Inflammatory macrophage (primary cell): ENCODE results near the gene SATB2.
A peak's percentile ranks its signal among the peaks of the same experiment; 100 is the strongest.

Experiments used
- DNase-seq, 2 donors: peaks; one replicate each; pipeline ENCODE4 v3.0.0-alpha.2; 2020 to 2022

The SATB2 gene

DNA sequence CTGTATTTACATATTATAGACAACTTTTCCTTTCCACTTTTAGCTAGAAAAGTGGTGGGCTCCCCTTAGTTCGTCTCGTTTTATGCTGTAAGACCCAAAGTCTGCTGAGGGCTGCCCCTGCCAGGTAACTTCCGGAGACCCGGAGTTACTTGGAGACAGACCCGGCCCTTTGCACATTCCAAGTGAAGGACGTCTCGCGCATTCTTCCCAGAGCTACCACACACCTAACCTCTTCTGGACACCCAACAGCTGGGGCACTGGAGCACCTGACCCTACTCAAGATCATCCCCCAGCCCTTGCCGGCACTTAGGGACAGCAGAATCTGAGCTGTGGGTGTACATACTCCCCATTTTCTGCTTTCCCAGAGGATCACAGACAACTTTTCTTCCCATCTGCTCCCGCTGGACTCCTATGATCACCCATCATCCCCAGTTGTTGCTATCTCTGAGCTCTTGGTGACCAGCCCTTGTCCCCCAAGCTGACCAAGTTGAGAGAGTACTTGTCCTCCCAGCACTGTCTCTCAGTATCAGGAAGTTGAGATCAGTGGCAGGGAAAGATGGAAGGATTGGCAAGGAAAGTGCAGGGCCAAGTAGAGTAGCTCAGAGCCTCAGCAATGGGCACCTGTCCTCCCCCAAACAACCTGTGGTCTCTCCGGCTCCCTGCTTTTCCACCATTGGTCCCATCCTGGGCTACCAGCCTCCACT, 8.4 kb upstream of the SATB2 start:
- no peak for DNase-seq

DNA sequence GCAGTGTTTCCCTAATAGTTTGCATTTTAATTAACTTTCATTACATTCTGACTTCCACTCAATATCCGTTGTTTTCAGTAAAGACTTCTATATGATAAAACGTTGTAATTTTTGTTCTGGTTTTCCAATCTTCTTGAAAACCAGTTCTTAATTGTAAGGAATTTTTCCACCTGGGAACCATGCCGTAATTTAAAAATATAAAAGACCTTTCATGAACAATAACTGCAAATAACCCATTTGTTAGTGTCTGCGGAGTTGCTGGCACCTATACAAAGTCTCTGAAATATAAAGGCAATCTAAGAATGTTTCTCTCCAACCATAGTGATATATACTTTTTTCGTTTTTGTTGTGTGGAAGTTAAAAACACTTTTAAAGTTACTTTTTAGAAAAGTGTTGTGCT, 7.7 kb upstream of the SATB2 start:
- no peak for DNase-seq

DNA sequence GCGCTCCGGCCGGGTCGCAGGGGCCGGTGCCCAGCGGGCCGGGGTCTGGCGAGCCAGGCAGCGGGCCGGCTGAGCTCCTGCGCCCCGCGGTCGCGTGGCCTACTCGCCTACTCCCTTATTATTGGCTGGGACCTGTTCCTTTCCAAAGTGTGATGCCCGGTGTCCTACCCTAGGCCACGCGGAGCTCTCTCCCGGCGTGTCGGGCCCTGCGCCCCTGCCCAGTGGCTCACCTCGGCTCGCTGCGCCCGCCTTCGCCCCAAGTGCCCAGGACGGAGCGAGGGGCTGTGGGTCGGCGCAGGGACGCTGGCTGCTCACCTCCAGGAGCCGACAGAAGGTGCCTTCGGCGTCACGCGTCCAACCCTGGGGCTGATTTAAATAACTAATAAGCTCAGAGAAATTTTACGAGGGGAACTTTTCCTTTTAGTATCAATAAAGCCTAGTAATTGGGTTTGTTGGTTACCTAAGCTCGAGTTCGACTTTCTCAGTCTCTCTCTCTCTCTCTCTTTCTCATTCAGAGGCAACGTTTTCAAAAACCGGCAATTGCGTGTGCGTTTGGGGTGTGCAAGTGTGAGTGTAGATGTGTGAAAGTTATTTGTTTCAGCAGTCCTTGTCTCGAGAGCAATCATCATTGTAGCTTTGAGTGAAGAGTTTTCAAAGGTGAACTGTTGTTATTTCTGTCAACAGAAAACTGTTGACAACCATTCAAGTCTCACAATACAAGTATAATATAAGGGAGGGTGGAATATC, 7.0 kb upstream of the SATB2 start:
- DNase-seq = no peak

DNA sequence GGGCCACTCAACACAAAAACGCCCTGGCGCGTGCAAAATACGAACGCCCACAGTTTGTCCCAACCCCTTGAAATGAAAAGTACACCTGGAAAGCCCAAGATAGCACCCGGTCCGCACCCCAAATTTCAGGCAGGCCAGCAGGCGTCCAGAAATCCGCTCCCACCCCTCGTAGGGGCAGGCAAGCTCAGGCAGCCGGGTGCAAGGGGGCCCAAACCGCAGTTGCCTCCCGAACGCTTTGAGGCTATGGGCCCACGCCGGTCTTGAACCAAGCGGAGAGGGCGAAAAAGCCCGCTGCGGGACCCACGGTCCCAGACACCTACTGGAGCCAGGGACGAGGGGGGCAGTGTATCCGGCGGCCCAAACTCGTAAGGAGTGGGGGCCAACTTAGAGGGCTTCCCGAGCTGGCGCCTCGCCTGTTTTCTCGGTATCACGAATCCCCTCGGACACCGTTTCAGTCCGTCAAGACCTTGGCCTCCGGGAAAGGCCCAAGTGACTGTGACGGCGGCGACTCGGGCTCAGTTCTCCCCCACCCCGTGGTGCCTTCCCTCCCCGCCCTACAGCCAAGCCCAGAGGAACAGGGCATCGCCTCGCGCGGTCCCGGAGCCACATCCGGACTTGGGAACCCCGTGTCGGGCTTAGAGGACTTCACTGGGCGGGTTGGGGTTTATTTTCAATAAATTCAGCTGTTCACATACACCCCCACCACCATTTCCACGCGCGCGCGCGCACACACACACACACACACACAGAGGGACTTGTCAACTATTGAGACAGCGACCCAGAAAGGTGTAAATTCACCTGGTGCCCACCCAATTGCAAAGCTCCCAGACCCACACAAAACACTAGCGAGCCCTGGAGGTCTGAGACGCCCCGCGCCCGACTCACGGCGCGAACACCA, 6.2 kb upstream of the SATB2 start:
- no peak for DNase-seq

DNA sequence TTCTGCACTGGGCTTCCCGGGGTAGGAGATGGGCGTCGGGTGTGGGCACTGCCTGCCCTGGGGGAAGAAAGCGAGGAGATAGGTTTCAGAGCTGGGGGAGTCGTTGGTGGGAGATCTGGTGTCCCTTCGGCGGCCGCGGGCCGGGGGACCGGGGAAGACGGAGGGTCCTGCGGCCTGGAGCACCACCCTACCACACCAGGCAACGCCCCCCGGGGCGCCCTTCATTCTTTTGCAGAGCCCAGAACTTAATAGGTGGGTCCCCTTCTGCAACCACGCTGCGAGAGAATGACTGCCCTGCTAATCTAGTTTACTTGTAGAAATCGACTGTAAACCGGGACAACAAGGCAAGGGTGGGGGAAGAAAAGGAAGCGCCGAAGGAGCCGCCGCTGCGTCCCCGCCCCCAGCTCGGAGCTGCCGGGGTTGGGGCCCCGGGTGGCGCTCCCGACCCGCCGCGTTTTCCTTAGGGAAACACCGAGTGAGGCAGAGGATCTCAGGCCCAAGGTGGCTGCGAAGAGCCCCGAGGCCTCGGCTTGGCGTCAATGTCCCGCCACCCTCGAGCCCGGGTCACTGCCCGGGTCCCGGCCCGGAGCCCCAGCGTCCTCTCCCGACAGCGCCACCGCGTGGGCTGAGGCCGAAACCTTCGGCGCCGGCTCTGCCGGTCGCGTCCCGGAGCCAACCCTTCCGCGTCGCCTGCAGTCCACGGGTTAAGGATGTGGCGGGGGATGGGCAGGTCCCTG, 5.4 kb upstream of the SATB2 start:
- DNase-seq = peak; percentile 71 to 75

DNA sequence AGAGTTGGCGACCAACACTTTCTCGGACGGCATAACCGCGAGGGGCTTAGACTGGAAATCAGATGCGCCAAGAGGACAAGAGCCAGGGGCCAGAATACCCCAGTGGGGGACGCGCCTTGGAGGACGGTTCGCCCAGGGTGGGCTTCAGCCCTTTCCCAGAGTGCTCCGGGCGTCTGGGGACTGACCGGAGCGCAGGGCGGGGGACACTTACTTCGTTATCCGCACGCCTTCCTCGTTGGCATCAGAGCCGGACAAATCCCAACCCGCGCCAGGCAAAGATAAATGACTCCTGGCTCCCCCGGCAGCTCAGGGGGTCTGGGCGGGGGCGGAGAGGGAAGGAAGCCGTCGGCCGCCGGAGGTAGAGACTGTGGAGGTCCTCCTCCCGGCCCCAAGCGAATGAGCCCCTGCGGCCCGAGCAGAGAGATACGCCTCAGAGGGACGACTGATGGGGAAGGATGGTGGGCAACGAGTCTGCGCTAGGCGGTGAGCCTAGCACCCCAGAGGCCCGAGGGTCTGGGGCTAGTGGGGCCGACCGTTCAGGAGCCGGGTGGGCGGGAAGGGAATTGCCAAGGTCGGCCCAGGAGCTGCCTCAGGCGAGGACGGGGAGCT, 4.7 kb upstream of the SATB2 start:
- no peak for DNase-seq

DNA sequence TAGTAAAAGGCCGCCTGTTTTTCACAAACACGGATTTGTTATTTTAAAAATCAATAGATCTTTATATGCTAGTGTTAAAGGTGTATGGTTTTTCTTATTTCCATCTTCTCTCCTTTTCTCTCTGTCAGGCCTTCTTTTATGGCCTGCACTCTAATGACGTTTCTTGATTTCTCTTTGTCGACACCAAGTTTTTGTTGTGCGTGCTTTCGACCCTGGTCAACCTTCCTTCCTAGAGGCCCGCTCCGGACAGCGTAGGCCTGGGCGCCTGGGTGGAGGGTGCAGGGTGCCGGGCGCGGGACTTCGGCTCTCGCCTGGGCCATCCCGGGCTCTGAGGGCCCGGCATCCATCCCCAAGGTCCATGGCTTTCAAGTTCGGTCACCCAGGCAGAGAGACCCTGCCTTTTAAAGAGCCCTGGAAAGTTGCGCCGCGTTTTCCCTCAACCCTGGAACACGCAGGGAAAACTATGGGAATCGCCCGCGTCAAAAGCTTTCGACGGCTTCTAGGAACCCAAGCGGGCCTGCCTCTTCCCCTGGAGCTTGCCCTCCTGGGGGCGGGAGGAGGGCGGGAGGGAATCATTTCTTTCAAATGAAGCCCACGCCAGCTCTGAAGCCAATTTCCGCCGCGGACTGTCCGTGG, 4.1 kb upstream of the SATB2 start:
- no peak for DNase-seq

DNA sequence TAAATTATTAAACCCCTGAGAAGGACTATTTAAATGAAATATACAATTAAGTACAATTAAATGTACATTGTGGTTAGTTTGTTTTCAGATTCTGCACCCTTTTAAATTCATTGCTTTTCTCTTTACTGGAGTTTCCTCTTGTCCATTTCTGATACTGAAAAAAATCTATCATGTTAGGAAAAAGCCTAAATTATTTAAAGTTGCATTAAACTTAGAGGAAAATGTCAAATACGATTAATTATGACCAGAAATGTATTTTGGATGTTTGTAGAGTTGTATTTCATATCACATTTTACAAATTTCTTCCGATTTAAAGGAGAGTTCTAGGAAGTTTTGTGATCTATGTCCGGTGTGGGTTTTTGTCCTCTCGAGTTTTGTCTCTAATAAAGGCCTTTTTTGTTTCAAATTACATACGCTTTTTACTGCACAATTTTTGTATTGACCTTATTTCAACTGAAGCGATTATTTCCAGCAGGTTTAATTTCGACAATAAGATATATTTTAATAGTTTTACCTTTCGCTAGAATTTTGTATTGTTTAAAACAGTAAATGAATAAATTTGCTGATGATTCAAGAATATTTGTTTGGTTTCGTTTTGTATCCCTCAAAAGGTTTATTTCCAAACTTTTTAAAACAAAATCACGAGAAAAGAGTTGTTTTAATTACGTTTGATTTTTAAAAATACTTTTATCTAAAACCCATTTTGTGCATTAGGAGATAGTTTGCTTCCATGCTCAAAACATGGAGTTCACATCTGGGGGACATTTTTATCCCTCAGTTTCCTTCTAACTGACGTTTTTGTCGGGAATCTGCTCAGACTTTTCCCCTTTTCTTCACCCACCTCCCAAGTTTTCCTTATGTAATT, 3.3 kb upstream of the SATB2 start:
- DNase-seq = no peak

DNA sequence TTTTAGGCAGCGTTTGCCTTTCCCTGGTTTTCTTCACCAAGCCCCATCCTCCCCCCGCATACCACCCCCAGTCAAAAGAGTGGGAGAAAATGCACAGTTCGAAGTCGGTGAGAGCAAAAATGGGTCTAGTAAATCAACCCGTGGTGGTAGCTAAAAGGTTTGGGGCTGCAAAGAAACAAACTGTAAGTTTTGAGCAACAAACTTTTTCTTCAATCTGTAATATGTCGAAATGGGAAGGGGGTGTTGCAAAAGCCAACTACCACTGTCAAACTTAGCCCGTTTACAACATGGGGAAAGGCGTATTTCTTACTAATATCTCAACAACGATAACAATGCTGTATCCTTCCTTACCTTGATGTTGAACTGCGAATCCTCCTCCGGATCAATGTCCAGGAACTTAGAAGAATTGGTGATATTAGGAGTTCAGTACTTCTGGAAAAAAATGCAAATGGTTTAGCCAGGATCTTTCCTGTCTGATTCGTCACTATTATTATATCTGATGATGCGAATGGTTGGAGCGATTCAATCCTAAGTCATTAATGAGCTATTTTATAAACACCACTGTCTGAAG, 2.4 kb upstream of the SATB2 start:
- DNase-seq = peak; percentile 41 to 61

DNA sequence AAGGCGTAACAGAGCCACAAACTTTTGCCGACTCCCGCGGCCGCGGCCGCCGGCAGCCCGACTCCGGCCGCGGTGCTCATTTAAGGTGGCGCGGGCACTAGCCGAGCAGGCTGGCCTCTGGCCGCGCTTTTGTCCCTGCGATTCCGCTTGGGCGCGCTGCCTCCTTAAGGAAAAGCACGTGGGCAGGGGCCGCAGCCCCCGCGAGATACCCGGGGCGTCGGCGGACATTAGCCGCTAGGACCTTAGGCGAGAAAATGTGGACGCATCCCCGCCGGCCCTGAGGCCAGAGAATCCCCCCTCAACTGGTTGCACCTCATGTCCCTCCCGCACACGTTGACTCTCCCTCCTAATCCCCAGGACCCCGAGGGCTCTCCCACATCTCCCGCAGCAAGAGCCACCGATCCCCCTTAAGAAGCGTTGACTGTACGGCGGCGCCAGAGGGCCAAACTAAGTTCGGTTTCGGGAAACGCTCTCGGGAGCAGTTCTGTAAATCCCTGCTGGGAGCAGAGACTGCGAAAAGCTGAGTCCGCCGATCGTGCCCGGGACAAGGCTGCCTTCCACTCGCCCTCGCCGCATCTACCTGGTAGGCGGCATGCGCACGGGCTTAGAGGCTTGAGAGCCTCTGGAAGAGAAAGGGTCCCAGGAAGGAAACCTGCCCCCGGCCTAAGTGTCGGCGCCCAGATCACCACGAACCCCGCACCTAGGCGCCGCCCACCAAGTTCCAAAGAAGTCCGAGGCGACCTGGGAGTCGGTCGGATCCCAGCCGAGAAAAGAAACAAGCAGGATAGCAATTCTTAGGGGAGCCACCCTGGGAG, 1.8 kb upstream of the SATB2 start:
- DNase-seq = peak; percentile 89 to 93

DNA sequence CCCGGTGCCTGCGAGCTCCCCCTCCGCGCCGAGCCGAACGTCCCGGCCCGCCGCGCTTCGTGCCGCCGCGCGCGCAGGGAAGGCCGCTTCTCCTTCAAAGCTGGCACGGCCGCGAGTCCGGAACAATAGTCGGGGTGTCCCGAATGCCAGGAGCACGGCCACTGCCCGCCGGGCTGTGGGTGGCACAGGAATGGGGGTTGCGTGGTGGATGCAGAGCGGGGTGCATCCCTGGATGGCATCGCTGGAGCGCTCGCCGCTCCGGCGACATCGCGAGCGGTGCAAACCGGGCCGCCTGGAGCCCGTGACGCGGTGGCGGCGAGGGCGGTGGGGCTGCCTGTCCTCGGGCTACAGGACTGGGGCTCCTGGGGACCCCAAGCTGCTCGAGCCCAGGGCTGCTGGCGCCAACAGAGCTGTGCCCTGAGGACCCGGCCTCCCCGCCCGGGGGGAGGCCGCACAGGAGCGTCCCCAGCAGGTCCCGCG, 1.1 kb upstream of the SATB2 start:
- no peak for DNase-seq

DNA sequence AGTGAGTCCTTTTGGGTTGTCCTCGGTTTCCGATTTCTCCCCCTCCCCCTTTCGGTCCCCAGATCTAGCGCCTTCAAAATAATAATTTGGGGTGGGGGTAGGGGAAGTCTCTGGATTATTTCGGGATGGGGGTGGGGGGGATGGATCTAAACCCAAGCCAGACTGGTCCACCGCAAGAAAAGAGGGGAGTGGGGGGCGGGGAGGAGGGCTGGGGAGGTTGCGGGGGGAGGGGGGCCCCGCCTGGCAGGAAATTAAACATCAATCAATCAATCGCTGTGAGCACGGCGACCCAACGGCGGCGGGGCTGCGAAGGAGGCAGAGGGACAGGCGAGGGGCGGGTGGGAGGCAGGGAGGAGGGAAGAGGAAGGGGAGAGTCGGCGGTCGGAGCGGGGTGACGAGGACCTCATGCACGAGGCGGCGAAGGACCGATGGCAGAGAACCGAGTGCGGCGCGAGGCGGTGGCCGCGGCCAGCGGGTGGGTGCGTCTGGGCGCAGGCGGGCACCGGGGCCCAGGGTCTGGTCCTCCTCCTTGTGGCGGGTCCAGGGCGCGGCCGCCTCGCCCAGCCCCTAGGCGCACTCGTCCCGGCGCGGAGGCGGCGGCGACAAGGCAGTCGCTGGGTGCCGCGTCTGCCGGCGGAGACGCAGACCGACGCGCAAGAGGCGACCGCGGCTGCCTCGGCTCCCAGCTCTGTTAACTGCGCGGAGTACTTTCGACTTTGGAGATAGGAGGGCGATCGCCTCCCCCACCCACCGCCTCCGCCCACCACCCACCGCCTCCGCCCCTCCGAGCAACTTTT, 468 bp upstream of the SATB2 start:
- peak in 1 of 2 donors; percentile 29 for DNase-seq

DNA sequence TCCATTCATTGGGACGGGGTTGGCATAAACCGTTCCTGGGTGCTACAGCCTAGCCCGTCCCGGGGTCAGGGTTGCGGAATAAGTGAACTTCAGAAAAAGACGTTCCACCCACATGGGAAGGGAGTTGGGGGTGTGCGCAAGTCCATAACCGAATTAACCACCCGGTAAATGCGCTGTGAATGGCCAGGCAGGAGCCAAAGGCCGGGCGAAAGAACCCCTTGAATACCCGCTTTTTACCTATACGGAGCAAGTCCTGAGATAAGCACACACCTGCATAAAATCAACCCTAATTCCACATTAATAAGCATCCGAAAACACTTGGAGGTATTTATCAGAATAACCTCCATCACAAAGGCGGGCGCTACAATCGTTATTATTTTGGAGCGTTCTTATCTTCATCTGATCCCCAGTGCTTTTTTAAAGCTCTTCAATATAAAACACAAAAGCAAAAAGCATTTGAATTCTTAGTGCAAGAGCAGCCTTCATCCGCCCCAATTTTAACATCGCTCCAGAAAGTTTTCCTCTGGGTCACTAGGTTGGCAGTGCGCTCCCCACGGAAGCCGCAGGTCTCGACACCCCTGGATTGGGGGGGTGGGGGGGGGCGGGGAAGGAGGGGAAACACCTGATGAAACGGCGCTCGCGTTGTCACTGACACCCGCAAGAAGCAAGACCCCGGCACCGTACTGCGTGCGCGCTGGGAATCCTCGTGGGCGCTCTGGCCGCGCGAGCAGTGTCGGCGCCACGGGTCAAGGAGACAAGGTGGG, 1.2 kb downstream of the SATB2 start:
- DNase-seq = no peak

DNA sequence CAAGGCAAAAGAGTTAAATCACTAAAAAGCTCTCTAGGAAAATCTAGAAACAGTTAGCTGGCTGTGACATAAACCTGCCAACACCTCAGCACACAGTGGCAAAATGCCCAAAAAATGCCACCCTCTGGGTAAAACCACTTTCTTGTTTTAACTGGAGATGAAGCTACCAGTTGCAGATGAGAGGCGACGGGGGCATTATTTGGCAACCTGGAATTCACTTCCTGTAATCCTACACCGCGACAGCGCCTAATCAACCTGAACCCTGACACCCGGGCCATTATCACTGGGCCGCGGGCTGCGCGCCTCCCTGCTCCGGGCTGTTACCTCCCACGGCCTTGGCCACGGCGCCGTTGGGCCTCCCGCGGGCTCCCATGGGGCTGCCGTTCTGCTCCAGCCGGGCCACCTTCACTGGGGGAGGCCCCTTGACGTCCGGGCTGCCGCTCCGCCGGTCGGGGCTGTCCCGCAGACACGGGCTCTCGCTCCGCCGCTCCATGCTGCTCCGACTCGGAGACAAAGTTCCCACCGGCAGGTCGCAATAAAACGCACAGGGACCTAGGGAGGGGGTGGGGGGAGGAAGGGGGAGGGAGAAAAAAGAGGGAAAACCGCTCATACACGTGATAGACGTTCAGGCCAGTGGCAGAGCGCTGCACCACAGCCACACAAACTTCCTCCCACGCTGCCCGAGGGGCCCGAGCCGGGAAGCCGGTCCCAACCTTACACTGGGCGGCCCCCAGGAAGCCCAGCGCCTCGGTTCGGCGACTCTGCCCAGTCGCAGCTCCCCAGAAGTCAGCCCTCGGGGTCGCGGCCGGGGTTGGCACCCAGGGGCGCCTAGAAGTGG, 2.0 kb downstream of the SATB2 start:
- DNase-seq = no peak

DNA sequence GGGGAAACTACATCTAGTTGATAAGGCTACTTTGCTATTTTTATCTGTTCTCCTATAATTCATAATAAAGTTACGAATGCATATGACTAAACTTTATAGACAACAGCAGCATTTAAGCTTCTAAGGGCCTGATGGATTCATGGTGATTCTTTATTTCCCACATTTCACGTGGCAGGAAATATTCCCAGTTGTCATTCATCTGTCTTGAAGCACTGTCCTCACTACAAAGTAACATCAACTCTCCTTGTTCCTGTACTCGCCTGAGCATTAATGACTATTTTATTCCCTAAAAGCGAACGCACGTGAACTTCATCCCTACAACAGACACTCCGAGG, 2.6 kb downstream of the SATB2 start:
- DNase-seq = no peak

DNA sequence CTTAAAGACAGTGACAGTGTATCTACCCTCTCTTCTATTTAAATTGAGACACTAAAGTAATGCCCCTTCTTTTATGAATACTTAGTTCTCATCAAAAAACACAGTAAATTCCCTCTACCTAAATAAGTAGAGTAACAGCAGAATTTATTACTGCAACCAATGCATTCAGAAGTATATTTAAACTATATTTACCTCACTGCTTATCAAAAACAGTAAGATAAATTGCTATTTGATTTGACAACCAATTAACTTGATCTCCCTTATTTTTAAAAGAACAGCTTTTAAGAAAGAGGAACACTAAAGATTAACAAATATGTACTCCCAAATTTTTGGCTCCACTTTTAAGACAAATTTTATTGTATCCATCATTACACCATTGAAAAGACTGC, 4.8 kb downstream of the SATB2 start:
- no peak for DNase-seq
